T-helper 17 cell (primary cell): ENCODE measurements around the gene JPH2. TPM values are rescaled to one million over a fixed set of nuclear protein-coding genes. Genes with fewer than 3 reads are reported as not detected.
A peak's percentile ranks its signal among the peaks of the same experiment; 100 is the strongest.

ENCODE experiments used
- ATAC-seq: fragments of 150-1000 bp; cut with Tn5 transposase; 2 replicates; pipeline ENCODE4 v1.10.0; 2021; ENCODE audit warnings: mild to moderate bottlenecking, moderate library complexity
- DNase-seq, 3 donors: peaks; one replicate each; pipeline versions ENCODE4 v3.0.0 to v3.0.0-alpha.2; 2020 to 2021
- H3K9me3 ChIP-seq: one replicate; pipeline ENCODE4 v1.7.0; 2013; ENCODE audit warnings: low read length, mild to moderate bottlenecking; ENCODE audit not compliant: control insufficient read depth, poor library complexity, severe bottlenecking
- H3K27ac Mint-ChIP-seq: one replicate; pipeline ENCODE4 v1.8.0; 2022; ENCODE audit warnings: mild to moderate bottlenecking, moderate library complexity, mixed read lengths
- H3K27me3 Mint-ChIP-seq: one replicate; pipeline ENCODE4 v1.8.0; 2022; ENCODE audit warnings: mixed read lengths
- H3K36me3 Mint-ChIP-seq: one replicate; pipeline ENCODE4 v1.8.0; 2022; ENCODE audit warnings: low read depth, mixed read lengths
- H3K4me1 Mint-ChIP-seq: one replicate; pipeline ENCODE4 v1.8.0; 2022; ENCODE audit warnings: mild to moderate bottlenecking, mixed read lengths
- H3K4me3 Mint-ChIP-seq: one replicate; pipeline ENCODE4 v1.8.0; 2022; ENCODE audit warnings: mild to moderate bottlenecking, moderate library complexity, mixed read lengths
- total RNA-seq, 4 donors: library from RNA in 2 of 4; stranded (reverse) in 2 of 4; gene quantifications; one replicate each; pipeline ENCODE4 v1.2.3 and lab custom pipeline; 2022 to 2026

Gene JPH2
- total RNA-seq, 2 donors from 2014 or later, result not detected

DNA sequence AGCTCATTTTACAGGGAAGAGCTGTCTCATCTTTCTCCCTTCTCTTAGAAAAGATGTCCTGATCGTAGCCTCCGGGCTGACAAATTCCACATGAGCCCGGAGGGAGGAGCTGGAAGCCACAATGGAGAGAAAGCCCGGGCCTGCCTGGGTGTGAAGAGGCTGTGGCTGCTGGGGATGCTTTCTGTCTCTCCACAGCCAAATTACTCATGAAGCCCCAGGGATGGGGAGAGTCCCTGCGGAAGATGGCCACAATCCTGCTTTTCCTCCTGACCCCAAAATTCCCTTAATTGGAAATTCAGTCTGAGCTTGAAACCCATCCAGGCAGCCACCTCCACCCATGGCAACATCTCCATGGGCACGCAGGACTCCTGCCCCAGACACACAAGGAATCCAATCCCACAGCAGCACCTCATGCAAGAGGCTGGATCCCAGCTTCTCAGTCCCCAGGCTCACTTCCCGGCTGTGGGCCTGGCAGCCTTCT is 32.4 kb downstream of the JPH2 start:
- H3K9me3 ChIP-seq, result no peaks in the 10 kb centered on the region
- H3K36me3 Mint-ChIP-seq, result peaks cover 4% of the 10 kb centered on the region
- DNase-seq, result no peak
- peaks cover 21% of the 10 kb centered on the region for H3K27me3 Mint-ChIP-seq
- H3K27ac Mint-ChIP-seq, result peak overlapping the region; percentile 93
- ATAC-seq, result no peak
- H3K4me1 Mint-ChIP-seq, result peaks cover 9% of the 10 kb centered on the region
- no peak overlapping the region for H3K4me3 Mint-ChIP-seq

DNA sequence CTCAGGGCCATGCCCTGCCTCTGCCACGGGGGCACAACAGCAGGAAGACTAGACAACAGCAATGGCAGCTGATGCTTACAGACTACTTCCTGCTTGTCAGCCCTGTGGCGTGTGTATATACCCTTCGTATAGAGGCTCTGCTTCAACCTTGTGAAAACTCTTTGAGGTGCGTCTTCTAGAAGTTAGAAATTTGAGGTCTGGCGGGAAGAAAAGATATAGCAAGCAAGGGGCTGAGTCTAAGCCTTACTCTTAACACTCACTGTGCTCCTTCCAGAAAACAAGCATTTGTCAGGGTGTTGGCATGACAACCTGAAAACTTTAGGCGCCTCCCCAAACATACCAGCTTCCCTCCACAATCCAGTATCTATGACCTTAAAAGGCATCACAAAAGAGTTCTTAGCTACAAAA is 33.3 kb downstream of the JPH2 start:
- ATAC-seq, result peak; percentile 90
- DNase-seq, result no peak
- Mint-ChIP-seq H3K27me3 (peaks cover 21% of the 10 kb centered on the region), H3K4me1 (peaks cover 9% of the 10 kb centered on the region), H3K36me3 (peaks cover 6% of the 10 kb centered on the region), H3K4me3 (peak overlapping the region; percentile 58), H3K27ac (peak overlapping the region; percentile 93)
- H3K9me3 ChIP-seq, result no peaks in the 10 kb centered on the region

- Mint-ChIP-seq H3K4me3 (no peak overlapping the region), H3K36me3 (peaks cover 4% of the 10 kb centered on the region), H3K4me1 (peaks cover 9% of the 10 kb centered on the region), H3K27ac (peak overlapping the region; percentile 93), H3K27me3 (peaks cover 14% of the 10 kb centered on the region)
- ATAC-seq (no peak), DNase-seq (no peak)
- H3K9me3 ChIP-seq, result no peaks in the 10 kb centered on the region
These were observed 35.2 kb downstream of the JPH2 start for GRCh38 chr20:44151621-44152416.

GRCh38 chr20:44146272-44146671 is 40.7 kb downstream of the JPH2 start:
- H3K4me3 Mint-ChIP-seq, result no peak overlapping the region
- peaks cover 6% of the 10 kb centered on the region for H3K36me3 Mint-ChIP-seq
- H3K4me1 Mint-ChIP-seq, result no peaks in the 10 kb centered on the region
- peaks cover 24% of the 10 kb centered on the region for H3K27me3 Mint-ChIP-seq
- H3K9me3 ChIP-seq, result no peaks in the 10 kb centered on the region
- ATAC-seq (no peak), DNase-seq (no peak)
- H3K27ac Mint-ChIP-seq, result no peak overlapping the region

DNA sequence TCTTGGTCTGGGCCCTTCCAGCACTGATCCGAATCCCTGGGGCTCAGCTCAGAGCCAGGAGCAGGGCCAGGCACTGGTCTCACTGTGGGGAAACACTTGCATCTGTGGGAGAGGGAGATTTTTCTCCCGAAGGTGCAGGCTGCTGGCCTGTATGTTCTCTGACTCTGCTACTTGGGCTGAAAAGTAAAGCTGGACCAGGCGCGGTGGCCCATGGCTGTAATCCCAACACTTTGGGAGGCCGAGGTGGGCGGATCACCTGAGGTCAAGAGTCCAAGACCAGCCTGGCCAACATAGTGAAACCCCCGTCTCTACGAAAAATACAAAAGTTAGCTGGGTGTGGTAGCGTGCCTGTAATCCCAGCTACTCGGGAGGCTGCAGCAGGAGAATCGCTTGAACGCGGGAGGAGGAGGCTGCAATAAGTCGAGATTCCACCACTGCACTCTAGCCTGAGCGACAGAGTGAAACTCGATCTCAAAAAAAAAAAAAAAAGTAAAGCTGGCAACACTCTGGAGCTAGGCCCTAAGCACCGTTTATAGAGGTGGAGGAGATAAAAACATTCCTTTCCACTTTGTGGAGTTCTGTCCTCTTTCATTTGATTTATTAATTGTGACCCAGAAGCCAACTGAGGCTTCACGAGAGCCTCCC is 41.7 kb downstream of the JPH2 start:
- peaks cover 33% of the 10 kb centered on the region for H3K27me3 Mint-ChIP-seq
- peaks cover 7% of the 10 kb centered on the region for H3K36me3 Mint-ChIP-seq
- no peak for DNase-seq
- ATAC-seq, result no peak
- H3K9me3 ChIP-seq, result no peaks in the 10 kb centered on the region
- no peak overlapping the region for H3K4me3 Mint-ChIP-seq
- no peaks in the 10 kb centered on the region for H3K4me1 Mint-ChIP-seq
- no peak overlapping the region for H3K27ac Mint-ChIP-seq

- DNase-seq (no peak), ATAC-seq (no peak)
- Mint-ChIP-seq H3K27me3 (peaks cover 43% of the 10 kb centered on the region), H3K36me3 (peaks cover 5% of the 10 kb centered on the region), H3K4me3 (no peak overlapping the region), H3K4me1 (peaks cover 3% of the 10 kb centered on the region), H3K27ac (no peak overlapping the region)
- no peaks in the 10 kb centered on the region for H3K9me3 ChIP-seq
These were observed 43.1 kb downstream of the JPH2 start for GRCh38 chr20:44143936-44144335.

GRCh38 chr20:44142413-44142812 is 44.6 kb downstream of the JPH2 start:
- no peak overlapping the region for H3K27ac Mint-ChIP-seq
- peaks cover 3% of the 10 kb centered on the region for H3K4me1 Mint-ChIP-seq
- H3K36me3 Mint-ChIP-seq, result peaks cover 5% of the 10 kb centered on the region
- peaks cover 44% of the 10 kb centered on the region for H3K27me3 Mint-ChIP-seq
- ATAC-seq, result no peak
- H3K4me3 Mint-ChIP-seq, result no peak overlapping the region
- no peak for DNase-seq
- H3K9me3 ChIP-seq, result no peaks in the 10 kb centered on the region

DNA sequence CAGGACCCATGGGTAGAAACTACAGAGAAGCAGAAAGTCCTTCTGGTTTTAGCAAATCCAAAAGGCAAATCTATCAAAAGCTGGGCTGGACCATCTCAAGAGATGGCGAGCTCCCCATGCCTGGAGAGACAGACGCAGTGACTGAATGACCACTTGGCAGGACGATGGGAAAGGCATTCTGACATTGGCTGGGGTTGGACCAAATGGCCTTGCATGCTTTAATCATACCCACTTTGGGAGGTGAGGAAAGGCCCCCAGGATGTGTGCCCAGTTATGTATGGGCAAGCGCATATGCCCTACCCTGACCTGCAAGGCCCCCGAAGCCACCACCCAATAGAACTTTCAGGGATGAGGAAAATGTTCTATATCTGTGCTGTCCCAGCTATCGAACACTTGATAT is 45.1 kb downstream of the JPH2 start:
- Mint-ChIP-seq H3K27ac (no peak overlapping the region), H3K27me3 (peaks cover 42% of the 10 kb centered on the region), H3K36me3 (peaks cover 5% of the 10 kb centered on the region), H3K4me3 (no peak overlapping the region), H3K4me1 (peaks cover 3% of the 10 kb centered on the region)
- ATAC-seq (no peak), DNase-seq (no peak)
- H3K9me3 ChIP-seq, result no peaks in the 10 kb centered on the region

GRCh38 chr20:44138867-44139266 is 48.1 kb downstream of the JPH2 start:
- Mint-ChIP-seq H3K27me3 (peaks cover 54% of the 10 kb centered on the region), H3K36me3 (peaks cover 5% of the 10 kb centered on the region), H3K4me3 (no peak overlapping the region), H3K27ac (no peak overlapping the region), H3K4me1 (peaks cover 8% of the 10 kb centered on the region)
- no peak for DNase-seq
- no peak for ATAC-seq
- H3K9me3 ChIP-seq, result no peaks in the 10 kb centered on the region

DNA sequence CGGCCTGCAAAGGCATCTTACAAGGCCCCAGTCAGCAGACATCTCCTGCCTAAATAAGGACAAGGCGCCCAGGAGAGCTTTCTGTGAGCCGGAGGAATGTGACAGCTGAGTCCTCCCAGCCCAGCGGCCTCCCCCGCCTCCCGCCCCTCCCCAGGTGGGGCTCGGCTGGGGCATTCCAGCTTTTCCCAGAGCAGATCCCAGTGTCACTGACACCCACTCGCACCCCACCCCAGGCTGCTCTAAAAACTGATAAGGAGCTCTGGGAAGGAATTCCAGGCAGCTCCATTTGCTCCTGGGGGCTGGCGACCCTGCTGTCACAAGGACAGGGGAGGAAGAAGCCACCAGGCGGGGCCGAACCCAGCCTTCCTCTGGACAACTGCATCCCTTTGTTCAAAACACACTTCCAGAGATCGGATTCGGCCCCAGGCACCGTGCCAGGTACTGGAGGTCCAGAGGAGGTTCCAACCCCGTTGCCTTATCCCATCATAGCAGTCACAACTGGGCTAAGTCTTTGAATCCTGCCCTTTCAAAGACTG is 49.7 kb downstream of the JPH2 start:
- Mint-ChIP-seq H3K27ac (no peak overlapping the region), H3K36me3 (peaks cover 2% of the 10 kb centered on the region), H3K4me1 (peaks cover 8% of the 10 kb centered on the region), H3K4me3 (no peak overlapping the region), H3K27me3 (peaks cover 38% of the 10 kb centered on the region)
- no peak for DNase-seq
- no peak for ATAC-seq
- H3K9me3 ChIP-seq, result no peaks in the 10 kb centered on the region

- ATAC-seq (no peak), DNase-seq (no peak)
- no peaks in the 10 kb centered on the region for H3K9me3 ChIP-seq
- Mint-ChIP-seq H3K36me3 (peaks cover 2% of the 10 kb centered on the region), H3K27ac (no peak overlapping the region), H3K4me3 (no peak overlapping the region), H3K27me3 (peaks cover 36% of the 10 kb centered on the region), H3K4me1 (peaks cover 8% of the 10 kb centered on the region)
These were observed 50.3 kb downstream of the JPH2 start for GRCh38 chr20:44136579-44137265.

- peak; percentile 54 for ATAC-seq
- H3K36me3 Mint-ChIP-seq, result no peaks in the 10 kb centered on the region
- H3K4me1 Mint-ChIP-seq, result peaks cover 8% of the 10 kb centered on the region
- H3K9me3 ChIP-seq, result no peaks in the 10 kb centered on the region
- no peak overlapping the region for H3K27ac Mint-ChIP-seq
- H3K4me3 Mint-ChIP-seq, result no peak overlapping the region
- no peak for DNase-seq
- peaks cover 31% of the 10 kb centered on the region for H3K27me3 Mint-ChIP-seq
These were observed 51.4 kb downstream of the JPH2 start for GRCh38 chr20:44135417-44136204.
